Activated CD4-positive, CD25-positive, alpha-beta regulatory T cell treated with anti-CD3 and anti-CD28 coated beads, Interleukin-2, amount 50 U/mL, for 24 hours (primary cell): ENCODE results near the gene PDE9A.
A peak's percentile ranks its signal among the peaks of the same experiment; 100 is the strongest.
"Not testable (repeated sequence)": the region's sequence is repeated elsewhere in the genome, so short reads cannot be mapped to it uniquely, and the experiment has no call there.

Source experiments
- ATAC-seq, 2 donors: fragments of 150-1000 bp; cut with Tn5 transposase; one replicate each; pipeline ENCODE4 v1.10.0; 2021; ENCODE audit warnings: mild to moderate bottlenecking in 1 of 2, moderate library complexity in 1 of 2

PDE9A gene

GRCh38 chr21:42716074-42716473 is 62.7 kb downstream of the PDE9A start:
- ATAC-seq = no peak

GRCh38 chr21:42720484-42720883 is 67.1 kb downstream of the PDE9A start:
- not testable (repeated sequence) for ATAC-seq

DNA sequence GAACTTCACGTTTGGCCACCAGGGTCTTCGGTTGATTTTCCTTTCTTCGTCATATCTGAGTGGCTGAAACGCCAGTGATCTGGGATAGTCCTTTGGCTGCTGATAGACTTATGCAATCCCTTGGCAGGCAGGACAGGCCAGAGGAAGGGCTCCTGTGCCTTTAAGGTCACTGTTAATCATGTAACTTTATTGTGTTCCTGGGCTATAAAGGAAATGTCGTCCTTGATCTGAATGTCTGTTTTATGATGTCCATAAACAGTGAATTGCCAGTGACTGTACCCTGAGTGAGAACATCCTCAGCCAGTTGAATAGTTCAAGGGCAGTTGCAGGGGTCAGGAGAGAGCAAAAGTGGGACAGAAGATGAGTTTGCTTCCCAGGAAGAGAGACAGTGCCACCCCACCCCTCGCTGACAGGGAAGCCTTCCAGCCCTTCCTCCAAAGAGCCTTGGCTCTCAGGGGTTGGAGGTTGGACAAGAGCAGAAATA is 68.0 kb downstream of the PDE9A start:
- no peak for ATAC-seq

DNA sequence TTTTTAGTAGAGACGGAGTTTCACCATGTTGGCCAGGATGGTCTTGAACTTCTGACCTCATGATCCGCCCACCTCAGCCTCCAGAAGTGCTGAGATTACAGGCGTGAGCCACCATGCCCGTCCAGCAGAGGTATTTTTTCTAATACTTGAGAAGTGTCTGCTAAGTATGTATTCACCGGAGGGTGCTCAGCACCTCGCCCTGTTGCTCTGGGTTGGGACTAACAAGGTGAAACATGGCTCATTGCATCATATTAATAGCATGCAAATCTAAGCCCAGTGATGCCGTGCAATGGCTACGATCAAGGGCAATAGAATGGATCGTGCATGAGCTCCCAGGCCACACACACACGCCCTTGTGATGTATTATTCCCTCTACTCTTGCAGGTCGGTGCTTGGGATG is 68.7 kb downstream of the PDE9A start:
- no peak for ATAC-seq

DNA sequence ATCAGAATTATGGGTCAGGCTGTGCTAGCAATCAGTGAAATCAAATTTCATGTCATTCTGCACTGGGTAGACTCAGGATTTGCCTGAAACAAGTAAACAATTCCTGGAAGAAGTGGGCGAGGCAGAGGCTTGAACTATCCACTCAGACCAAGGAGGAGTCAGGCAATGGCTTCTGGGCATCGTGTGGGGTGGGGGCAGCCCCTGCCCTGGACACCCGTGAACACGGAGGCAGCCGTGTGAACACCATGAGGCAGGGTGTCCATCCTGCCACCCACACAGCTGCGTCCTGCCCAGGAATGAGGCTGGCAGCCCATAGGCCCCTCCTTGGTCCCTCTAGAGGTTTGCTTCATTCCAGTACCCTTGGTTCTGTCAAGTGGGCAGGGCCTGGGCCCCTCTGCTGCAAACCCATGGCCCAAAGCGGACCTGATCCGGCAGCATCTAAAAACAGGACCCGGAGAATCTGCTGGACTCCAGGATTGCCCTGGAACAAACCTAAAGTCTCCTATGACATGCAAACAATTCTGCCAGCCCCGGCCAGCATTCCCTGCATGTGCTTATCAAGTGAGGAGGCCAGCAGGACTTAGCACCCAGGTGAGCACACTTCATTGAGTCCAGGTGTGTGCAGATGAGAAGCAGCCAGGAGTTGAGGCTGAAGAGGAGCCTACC is 69.5 kb downstream of the PDE9A start:
- ATAC-seq = no peak

GRCh38 chr21:42724226-42724920 is 71.0 kb downstream of the PDE9A start:
- no peak for ATAC-seq

DNA sequence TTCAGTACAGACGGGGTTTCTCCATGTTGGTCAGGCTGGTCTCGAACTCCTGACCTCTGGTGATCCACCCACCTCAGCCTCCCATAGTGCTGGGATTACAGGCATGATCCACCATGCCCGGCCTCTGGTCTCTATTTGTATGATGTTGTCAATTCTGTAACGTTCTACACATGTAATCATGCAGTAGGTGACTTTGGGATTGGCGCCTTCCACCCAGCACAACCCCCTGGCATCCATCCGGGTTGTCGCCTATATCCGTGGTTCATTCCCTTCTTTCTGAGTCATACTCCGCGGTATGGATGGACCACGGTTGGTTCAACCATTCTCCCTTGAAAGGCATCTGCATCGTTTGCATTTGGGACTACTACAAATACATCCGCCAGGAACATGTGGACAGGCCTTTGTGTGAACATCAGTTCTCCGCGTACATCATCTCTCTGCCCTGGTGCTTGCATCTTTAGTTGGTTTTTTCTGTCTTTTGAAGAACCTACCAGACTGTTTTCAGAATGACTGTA is 72.1 kb downstream of the PDE9A start:
- no peak for ATAC-seq

DNA sequence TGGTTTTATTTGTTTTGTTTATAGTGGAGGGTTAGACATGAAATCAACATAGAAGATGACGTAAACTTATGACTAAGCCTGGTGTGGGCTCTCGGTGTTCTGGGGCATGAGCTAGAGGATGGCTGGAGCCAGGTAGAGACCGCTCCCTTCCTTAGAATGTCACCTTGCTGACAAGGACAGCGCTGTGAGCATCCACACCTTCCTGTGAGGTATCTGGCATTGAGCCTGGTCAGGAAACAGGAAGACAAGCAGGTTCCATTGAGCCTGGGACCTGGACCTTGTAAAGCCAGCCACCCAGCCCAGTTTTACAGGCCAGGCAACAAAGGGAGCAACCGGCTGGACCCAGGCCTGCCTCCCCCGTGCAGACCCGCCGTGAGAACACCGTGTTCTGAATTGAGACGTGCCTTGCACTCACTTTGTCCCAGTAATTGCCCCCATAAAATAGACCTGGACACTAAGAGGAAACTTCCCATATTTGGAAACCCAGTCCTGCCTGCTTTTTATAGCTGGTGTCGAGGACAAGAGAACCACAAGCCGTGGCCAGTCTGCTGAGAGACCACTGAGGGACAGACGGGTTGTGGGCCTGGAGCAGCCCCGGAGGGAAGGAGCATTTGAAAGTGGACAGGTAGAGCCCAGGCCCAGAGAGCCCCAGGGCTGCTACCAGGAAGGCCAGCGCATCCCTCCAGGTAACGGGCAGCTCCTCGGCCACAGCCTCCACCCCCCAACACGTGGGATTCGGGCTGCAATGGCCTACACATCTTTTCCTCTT is 78.0 kb downstream of the PDE9A start:
- no peak for ATAC-seq

DNA sequence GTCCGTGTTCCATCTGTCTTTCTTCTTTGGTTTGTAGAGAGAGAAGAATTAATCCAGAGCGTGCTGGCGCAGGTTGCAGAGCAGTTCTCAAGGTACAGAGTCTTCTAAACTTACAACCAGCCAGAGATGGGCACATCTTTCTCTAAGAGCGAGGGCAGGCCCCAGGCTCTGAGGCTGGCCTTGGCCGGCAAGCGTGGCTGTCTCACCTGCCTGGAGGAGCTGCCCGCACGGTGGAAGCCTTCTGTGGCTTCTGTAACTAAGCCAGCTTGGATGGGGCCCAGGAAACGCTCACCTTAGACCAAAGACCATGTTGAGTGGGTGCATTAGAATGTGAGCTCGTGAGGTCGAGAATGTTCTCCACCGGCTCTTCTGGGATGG is 78.6 kb downstream of the PDE9A start:
- no peak for ATAC-seq

DNA sequence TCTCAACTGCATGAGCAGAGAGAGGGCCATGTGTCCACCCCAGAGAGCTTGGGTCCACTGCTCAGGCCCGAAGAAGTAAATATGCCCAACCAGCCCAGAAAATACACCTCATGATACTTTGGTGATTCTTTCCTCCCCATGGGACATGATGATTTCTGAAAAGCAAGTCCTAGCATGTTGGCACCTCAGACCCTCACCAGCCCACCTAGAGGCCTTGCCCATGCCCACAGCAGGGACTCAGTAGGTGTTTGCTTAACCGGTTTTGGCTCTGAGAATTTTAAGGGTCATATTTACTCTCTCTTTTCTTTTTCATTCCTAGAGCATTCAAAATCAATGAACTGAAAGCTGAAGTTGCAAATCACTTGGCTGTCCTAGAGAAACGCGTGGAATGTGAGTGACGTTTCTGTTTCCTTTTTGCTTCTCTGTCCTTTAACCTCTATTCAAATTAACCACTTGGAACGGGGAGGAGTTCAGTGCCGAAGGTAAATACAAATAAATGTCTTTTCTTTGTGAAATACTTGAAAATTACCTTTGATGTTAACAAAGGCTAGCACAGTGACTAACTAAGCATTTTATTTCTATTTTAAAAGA is 79.7 kb downstream of the PDE9A start:
- no peak for ATAC-seq

DNA sequence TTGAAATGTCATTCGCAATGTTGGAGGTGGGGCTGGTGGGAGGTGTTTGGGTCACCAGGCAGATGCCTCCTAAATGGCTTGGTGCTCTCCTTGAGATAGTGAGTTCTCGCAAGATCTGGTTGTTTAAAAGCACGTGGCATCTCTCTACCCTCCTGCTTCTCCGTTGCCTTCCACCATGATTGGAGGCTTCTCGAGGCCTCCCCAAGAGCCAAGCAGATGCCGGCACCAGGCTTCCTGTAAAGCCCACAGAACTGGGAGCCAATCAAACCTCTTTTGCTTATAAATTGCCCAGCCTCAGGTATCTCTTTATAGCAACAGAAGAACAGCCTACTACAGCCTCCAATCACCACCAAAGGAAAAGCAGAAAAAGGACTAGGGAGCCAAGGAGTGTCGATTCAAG is 80.5 kb downstream of the PDE9A start:
- ATAC-seq = no peak

- ATAC-seq = peak in 1 of 2 donors; percentile 33
Measured at GRCh38 chr21:42734323-42734971, 81.0 kb downstream of the PDE9A start.

DNA sequence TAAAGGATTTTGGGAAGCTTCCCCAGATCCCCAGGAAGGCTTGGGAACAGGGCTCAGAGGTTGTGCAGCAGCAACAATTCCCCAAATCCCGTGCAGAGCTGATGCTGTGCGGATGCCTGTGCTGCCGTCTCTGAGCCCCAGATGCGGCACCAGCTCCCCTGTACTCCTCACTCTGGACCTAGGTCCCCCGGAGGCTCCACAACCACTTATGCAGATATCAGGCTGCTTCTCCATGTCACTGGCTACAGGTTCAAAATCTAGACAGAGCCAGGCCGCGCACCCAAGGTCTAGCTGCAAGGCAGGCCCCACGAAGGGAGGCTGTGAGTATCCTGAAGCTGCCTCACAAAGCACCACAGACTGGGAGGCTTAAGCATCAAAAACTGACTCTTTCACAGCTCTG is 81.6 kb downstream of the PDE9A start:
- ATAC-seq = no peak

DNA sequence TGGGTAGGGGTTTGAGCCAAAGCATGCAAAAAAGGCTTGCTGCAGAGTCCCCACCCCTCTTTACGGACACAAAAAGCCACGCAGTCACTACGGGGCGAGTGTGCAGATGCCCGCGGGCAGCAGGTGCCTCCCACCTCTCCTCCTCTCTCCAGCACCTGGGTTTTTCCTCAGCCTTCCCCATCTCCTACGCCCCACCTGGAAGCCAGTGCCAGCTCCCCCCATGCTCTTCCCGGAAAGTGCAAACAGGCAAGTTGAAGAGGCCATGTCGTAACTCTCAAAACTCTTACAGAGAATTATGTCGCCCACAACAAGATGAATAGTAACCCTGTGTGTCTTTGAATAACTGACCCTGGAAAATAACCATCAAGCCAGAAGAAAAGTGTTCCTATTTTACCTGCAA is 82.5 kb downstream of the PDE9A start:
- ATAC-seq = no peak

GRCh38 chr21:42736646-42737350 is 83.4 kb downstream of the PDE9A start:
- ATAC-seq = no peak

GRCh38 chr21:42737951-42738590 is 84.7 kb downstream of the PDE9A start:
- ATAC-seq = peak in 1 of 2 donors; percentile 93

- ATAC-seq = no peak
Measured at GRCh38 chr21:42739061-42739931, 85.9 kb downstream of the PDE9A start.

DNA sequence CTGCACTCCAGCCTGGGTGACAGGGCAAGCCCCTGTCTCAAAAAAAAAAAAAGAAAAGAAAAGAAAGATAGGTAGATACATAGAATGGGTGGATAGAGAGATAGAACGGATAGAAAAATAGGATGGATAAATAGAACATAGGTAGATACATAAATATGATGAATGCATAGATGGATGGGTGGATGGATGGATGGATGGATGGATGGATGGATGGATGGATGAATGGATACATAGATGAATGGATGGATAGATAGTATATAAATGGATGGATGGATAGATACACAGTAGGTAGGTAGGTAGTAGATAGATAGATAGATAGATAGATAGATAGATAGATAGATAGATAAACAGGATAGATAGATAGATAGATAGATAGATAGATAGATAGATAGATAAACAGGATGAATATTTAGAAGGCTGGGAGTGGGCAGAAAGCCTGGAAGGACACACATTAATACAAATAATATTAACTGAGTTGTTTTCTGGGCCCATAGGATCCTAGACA is 87.0 kb downstream of the PDE9A start:
- ATAC-seq = no peak

GRCh38 chr21:42741066-42741465 is 87.6 kb downstream of the PDE9A start:
- no peak for ATAC-seq
